RWPE2 (cell line): Measurements from ENCODE around the gene LRCOL1.

ENCODE experiments used
- ATAC-seq: fragments of 200-7000 bp; cut with Tn5 transposase; 3 replicates; pipeline ENCODE4 v1.9.1; 2021; ENCODE audit warnings: low read depth
- DNase-seq: peaks from one replicate; pipeline ENCODE4 v3.0.0-alpha.2; 2020; ENCODE audit warnings: low spot score
- H3K27ac ChIP-seq: fragments of 450-650 bp; 2 replicates; pipeline ENCODE4 v1.5.1; 2017; ENCODE audit warnings: mild to moderate bottlenecking; ENCODE audit not compliant: poor library complexity, severe bottlenecking
- H3K27me3 ChIP-seq: fragments of 250-450 bp; sonication (Bioruptor Pico); 2 replicates; pipeline ENCODE4 v1.5.1; 2021; ENCODE audit warnings: mild to moderate bottlenecking, moderate library complexity; ENCODE audit not compliant: insufficient read depth, poor library complexity, severe bottlenecking
- H3K36me3 ChIP-seq: fragments of 250-450 bp; sonication (Bioruptor Pico); 2 replicates; pipeline ENCODE4 v1.5.1; 2020; ENCODE audit warnings: low read depth, mild to moderate bottlenecking, moderate library complexity
- H3K4me1 ChIP-seq: fragments of 250-450 bp; sonication (Bioruptor Pico); 2 replicates; pipeline ENCODE4 v1.5.1; 2021; ENCODE audit warnings: mild to moderate bottlenecking, moderate library complexity; ENCODE audit not compliant: insufficient read depth, poor library complexity, severe bottlenecking
- H3K4me3 ChIP-seq: fragments of 250-450 bp; sonication (Bioruptor Pico); 2 replicates; pipeline ENCODE4 v1.5.1; 2021; ENCODE audit warnings: mild to moderate bottlenecking, moderate library complexity; ENCODE audit not compliant: severe bottlenecking
- H3K9me3 ChIP-seq: fragments of 250-450 bp; sonication (Bioruptor Pico); 2 replicates; pipeline ENCODE4 v1.5.1; 2021; ENCODE audit warnings: mild to moderate bottlenecking, moderate library complexity; ENCODE audit not compliant: severe bottlenecking
- TF ChIP-seq, protein P1 (sequence below): fragments of 450-650 bp; IDR thresholded peaks from one replicate; pipeline ENCODE4 v1.5.1; 2017; ENCODE audit warnings: mild to moderate bottlenecking, moderate library complexity; ENCODE audit not compliant: poor library complexity, severe bottlenecking

The LRCOL1 gene

DNA sequence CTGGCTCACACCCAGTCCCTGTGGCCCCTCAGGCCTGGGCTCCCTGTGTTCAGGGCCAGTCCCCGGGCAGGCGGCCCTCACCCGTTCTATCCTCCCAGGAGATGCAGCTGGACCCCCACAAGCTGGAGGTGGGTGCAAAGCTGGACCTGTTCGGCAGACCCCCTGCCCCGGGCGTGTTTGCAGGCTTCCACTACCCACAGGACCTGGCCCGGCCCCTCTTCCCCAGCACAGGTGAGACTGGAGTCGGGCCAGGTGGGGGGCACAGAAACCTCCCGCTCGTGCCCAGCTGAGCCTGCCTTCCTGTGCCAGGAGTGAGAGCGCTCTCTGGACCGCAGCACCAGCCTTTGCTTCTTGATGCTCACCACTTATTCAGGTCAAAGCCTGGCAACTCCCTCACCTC lies 33.7 kb downstream of the LRCOL1 start:
- TF ChIP-seq, protein P1, sequence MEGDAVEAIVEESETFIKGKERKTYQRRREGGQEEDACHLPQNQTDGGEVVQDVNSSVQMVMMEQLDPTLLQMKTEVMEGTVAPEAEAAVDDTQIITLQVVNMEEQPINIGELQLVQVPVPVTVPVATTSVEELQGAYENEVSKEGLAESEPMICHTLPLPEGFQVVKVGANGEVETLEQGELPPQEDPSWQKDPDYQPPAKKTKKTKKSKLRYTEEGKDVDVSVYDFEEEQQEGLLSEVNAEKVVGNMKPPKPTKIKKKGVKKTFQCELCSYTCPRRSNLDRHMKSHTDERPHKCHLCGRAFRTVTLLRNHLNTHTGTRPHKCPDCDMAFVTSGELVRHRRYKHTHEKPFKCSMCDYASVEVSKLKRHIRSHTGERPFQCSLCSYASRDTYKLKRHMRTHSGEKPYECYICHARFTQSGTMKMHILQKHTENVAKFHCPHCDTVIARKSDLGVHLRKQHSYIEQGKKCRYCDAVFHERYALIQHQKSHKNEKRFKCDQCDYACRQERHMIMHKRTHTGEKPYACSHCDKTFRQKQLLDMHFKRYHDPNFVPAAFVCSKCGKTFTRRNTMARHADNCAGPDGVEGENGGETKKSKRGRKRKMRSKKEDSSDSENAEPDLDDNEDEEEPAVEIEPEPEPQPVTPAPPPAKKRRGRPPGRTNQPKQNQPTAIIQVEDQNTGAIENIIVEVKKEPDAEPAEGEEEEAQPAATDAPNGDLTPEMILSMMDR = no peak

DNA sequence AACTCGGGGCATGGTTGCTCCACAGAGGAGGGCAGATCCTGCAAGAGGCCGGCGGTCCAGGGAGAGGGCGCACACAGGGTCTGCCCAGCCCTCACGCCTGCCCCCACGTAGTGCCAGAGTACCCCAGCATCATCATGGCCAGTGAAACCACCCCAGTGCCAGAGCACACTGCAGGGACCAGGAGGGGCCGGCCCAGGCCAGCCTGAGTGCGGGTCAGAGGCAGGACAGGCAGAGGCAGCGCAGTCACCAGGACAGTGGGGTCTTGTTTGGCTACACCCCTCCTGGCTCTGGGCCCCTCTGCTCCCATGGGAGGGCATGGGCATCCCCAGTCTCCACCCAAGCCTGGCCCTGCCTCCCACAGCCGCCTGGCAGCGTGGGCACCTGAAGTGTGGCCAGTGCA lies 34.7 kb downstream of the LRCOL1 start:
- no peak overlapping the region for H3K4me3 ChIP-seq
- no peaks in the 10 kb centered on the region for H3K4me1 ChIP-seq
- H3K9me3 ChIP-seq = no peaks in the 10 kb centered on the region
- H3K36me3 ChIP-seq = peaks cover 14% of the 10 kb centered on the region
- no peaks in the 10 kb centered on the region for H3K27me3 ChIP-seq
- TF ChIP-seq, protein P1 = no peak
- no peak for ATAC-seq
- H3K27ac ChIP-seq = no peak overlapping the region
- no peak for DNase-seq

More for the DNA sequence above, 33.7 kb downstream of the LRCOL1 start:
- no peak for DNase-seq
- peaks cover 14% of the 10 kb centered on the region for H3K36me3 ChIP-seq
- H3K9me3 ChIP-seq = no peaks in the 10 kb centered on the region
- ATAC-seq = no peak
- no peak overlapping the region for H3K4me3 ChIP-seq
- H3K4me1 ChIP-seq = no peaks in the 10 kb centered on the region
- no peaks in the 10 kb centered on the region for H3K27me3 ChIP-seq
- no peak overlapping the region for H3K27ac ChIP-seq

DNA sequence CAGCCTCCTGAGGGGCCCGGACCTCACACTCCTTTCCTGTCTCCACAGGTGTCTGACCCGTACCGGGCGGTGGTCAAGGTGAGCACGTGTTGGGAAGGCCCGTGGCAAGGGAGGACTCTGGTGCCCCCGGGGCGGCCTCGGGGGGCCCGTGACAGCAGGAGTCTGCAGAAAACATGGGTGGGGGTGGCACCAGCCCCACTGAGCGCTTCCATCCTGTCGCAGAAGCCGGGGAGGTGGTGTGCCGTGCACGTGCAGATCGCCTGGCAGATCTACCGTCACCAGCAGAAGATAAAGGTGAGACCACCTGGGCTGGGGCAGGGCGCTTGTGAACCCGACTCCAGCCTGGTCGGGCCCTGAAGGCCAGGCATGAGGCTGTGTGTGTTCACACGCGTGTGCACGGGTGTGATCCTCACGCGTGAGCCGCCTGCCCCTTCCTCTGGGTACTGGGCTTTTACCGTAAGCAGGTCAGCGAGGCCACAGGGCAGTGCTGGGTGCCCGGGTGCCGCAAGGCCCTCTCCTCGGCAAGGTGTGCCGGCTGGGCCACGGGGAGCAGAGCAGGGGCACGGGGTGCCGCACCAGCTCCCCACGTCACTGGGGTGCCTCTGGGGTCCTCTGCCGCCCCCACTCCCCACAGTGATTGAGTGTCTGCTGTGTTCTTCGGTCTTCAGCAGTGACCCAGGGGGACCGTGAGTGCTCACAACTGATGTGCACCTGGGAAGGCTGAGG lies 35.9 kb downstream of the LRCOL1 start:
- Histone ChIP-seq H3K9me3 (no peaks in the 10 kb centered on the region), H3K4me1 (no peaks in the 10 kb centered on the region), H3K4me3 (no peak overlapping the region), H3K36me3 (peaks cover 14% of the 10 kb centered on the region), H3K27ac (no peak overlapping the region), H3K27me3 (no peaks in the 10 kb centered on the region)
- no peak for ATAC-seq
- TF ChIP-seq, protein P1 = no peak
- no peak for DNase-seq

DNA sequence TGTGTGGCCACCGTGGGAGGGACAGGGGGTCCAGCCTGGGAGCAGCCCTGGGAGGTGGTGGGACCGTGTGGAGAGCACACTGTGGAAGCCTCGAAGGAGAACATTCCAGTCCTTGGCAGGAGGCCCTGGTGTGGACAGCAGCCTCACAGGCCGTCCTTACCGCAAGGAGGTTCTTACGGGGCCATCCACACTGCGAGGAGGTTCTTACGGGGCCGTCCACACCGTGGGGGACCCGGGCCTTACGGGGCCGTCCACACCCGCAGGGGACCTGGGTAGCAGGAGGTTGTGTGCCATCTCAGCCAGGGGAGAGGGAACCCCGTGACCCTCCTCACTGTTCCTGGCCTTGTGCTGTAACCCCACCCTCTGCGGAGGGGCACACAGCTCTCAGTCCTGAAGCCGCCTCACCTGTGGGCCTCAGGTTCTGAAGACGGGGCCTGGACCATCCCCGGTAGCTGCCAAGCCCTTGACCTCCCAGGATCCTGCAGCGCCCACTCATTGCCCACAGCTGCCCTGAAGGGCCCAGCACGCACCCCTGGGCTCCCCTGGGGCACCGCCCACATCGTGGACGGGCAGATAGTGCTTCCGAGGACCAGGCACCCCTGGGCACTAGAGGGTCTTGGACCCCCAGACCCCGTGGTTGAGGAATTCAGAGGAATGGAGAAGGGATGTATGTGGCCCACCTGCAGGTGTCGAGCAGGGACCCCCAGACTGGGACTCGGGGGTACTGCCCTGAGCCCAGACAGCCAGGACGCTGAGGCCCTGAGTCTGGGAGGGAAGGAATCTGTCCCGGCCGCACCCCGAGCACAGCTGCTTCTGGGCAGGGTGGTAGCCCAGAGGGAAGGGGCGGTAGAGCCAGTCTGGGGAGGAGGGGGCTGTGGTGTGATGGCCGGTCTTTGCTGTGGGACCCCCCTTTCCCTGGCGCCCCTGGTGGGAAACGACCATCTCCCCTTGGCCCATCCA lies 37.3 kb downstream of the LRCOL1 start:
- ATAC-seq (no peak), DNase-seq (no peak)
- Histone ChIP-seq H3K27ac (no peak overlapping the region), H3K9me3 (no peaks in the 10 kb centered on the region), H3K27me3 (no peaks in the 10 kb centered on the region), H3K4me1 (no peaks in the 10 kb centered on the region), H3K36me3 (peaks cover 14% of the 10 kb centered on the region), H3K4me3 (no peak overlapping the region)
- TF ChIP-seq, protein P1 = no peak

DNA sequence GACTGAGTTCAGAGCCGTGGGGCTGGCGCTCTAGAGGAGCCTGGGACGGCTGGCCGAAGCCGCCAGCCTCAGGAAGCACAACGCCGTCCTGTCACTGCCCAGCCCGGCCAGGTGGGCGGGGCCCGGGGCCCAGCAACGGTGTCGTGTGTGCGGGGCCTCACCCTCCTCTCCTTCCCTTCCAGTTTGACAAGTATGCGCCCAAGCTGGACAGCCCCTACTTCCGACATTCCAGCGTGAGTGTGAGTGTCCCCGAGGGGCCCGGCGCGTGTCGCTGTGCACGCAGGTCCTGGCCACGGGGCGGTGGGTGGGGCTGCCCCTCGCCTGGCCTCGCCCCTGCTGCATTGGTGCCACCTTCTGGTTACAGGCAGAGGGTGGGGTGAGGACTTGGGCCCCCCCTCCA lies 38.3 kb downstream of the LRCOL1 start:
- H3K27ac ChIP-seq = no peak overlapping the region
- H3K9me3 ChIP-seq = no peaks in the 10 kb centered on the region
- no peak overlapping the region for H3K4me3 ChIP-seq
- no peaks in the 10 kb centered on the region for H3K27me3 ChIP-seq
- no peaks in the 10 kb centered on the region for H3K4me1 ChIP-seq
- DNase-seq = no peak
- peaks cover 10% of the 10 kb centered on the region for H3K36me3 ChIP-seq
- no peak for ATAC-seq
- TF ChIP-seq, protein P1 = no peak
